Gastrocnemius medialis (tissue), 4 donors: ENCODE results near the gene SLC25A29.

Source experiments
- POLR2A ChIP-seq, 2 donors: fragments of 450-650 bp; IDR thresholded peaks; one replicate each; pipeline ENCODE4 v1.6.1; 2017; ENCODE audit warnings: antibody characterized with exemption in 2 of 2, mild to moderate bottlenecking in 2 of 2, moderate library complexity in 2 of 2
- TF ChIP-seq, protein P1 (sequence below), 5 experiments: fragments of 450-650 bp in 3 of 5; fragments of 200-600 bp in 2 of 5; sonication (generic) in 2 of 5; IDR thresholded peaks in 4 of 5; conservative IDR thresholded peaks in 1 of 5; 1 replicate in 4 of 5; 2 replicates in 1 of 5; pipeline ENCODE4 v1.5.1; 2016 to 2019; ENCODE audit warnings: antibody characterized with exemption in 5 of 5, mild to moderate bottlenecking in 3 of 5, moderate library complexity in 3 of 5

DNA sequence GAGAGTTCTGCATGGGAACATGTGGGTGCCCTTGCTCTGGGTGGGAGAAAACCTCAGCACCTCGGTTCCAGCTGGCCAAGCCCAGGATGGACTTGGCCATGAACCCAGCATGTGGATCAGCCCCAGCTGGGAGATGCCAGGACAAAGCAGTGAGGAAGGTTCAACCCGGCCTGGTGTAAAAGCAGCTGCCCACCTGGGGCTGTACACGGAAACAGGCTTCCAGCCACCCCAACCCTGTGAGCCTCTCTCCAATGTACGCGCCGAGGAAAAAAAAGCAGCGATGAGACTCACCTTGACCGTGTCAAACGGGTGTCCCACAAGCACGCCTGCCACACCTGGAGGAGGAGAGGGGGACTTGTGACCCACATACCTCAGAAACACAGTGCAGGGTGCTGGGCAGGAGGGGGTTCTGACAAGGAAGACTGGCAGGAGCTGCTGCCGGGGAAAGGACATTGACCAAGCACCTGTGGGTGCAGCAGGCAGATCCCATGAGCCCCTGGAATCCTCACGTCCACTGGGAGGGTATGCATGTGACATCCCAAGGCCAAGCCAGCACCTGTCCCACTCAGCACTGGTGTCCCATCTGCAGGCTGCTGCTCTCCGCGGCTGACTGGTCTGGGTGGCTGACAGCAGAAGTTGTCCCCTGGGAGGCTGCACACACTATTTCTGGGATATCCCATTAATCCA lies 7.5 kb downstream of the SLC25A29 start:
- TF ChIP-seq POLR2A (IDR thresholded peaks at IDR 0.05) = no peak
- TF ChIP-seq, protein P1, sequence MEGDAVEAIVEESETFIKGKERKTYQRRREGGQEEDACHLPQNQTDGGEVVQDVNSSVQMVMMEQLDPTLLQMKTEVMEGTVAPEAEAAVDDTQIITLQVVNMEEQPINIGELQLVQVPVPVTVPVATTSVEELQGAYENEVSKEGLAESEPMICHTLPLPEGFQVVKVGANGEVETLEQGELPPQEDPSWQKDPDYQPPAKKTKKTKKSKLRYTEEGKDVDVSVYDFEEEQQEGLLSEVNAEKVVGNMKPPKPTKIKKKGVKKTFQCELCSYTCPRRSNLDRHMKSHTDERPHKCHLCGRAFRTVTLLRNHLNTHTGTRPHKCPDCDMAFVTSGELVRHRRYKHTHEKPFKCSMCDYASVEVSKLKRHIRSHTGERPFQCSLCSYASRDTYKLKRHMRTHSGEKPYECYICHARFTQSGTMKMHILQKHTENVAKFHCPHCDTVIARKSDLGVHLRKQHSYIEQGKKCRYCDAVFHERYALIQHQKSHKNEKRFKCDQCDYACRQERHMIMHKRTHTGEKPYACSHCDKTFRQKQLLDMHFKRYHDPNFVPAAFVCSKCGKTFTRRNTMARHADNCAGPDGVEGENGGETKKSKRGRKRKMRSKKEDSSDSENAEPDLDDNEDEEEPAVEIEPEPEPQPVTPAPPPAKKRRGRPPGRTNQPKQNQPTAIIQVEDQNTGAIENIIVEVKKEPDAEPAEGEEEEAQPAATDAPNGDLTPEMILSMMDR (IDR thresholded peaks at IDR 0.05 in 4 of 5, conservative IDR thresholded peaks at IDR 0.05 in 1 of 5) = no peak
